Mucosa of gallbladder (tissue), 1 donor: ENCODE results near the gene AZGP1. TPM values are rescaled to one million over a fixed set of nuclear protein-coding genes. Genes with fewer than 3 reads are reported as not detected.
"Not testable (repeated sequence)": the region's sequence is repeated elsewhere in the genome, so short reads cannot be mapped to it uniquely, and the experiment has no call there.

Experiments
- DNase-seq: peaks from one replicate; pipeline ENCODE4 v3.0.0-alpha.2; 2020; ENCODE audit warnings: low spot score
- total RNA-seq: library from RNA; stranded (reverse); gene quantifications from one replicate; pipeline ENCODE4 v1.2.1, GENCODE V29; 2021
- donor health status: DM: no; HTN: no; CAD: no.

AZGP1 gene
- total RNA-seq: 104 TPM

DNA sequence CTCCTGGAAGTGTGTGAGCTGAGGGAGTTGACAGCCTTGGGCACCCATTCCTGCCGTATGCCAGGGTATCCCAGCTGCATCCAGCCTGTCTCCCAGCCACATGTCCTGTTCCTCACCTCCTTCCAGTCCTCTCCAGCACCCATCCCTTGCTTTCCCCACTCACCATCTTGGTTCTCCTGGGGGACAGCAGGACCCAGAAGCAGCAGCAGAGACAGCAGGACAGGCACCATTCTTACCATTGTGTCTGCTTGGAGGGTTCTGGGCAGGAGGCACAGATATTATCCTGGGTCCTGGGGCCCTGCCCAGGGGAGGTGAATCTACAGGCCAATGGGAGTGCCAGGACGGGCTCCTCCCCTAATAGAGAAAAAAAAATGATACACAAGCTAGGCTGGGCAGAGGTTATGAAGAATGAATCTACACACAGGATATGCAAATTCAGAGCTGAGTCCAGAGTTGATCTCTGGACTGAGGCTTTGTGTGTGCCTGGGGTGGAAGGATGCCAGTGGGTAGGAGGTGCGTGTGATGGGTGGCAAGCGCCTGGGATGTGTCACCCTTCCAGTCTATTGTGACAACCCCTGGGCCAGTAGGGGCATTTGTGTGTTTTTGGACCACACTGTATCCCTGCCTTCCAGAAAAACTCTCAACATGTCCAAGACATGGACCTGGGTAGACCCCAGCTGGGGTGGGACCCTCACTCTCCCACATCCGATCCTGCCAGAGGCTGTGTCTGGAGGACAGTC, at the start of gene AZGP1:
Gene AZGP1, minus strand, starts transcription at position 250 of the 740 bp plus-strand sequence. Its CDS starts 11 bp downstream, at position 239.
- DNase-seq: peak; percentile 78

DNA sequence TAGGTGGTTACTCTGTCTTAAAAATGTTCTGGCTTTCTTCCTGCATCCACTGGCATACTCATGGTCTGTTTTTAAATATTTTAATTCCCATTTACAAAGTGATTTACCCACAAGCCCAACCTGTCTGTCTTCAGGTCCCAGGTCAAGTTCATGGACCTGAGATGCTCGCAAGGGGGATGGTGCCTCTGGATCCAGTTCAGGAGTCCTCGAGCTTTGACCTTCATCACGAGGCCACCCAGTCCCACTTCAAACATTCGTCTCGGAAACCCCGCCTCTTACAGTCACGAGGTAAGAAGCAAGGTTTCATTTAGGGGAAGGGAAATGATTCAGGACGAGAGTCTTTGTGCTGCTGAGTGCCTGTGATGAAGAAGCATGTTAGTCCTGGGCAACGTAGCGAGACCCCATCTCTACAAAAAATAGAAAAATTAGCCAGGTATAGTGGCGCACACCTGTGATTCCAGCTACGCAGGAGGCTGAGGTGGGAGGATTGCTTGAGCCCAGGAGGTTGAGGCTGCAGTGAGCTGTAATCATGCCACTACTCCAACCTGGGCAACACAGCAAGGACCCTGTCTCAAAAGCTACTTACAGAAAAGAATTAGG, 48.3 kb upstream of the AZGP1 start:
- DNase-seq: no peak

DNA sequence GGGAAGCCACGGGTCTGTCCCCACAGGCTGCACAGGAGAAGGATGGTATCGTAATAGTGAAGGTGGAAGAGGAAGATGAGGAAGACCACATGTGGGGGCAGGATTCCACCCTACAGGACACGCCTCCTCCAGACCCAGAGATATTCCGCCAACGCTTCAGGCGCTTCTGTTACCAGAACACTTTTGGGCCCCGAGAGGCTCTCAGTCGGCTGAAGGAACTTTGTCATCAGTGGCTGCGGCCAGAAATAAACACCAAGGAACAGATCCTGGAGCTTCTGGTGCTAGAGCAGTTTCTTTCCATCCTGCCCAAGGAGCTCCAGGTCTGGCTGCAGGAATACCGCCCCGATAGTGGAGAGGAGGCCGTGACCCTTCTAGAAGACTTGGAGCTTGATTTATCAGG, 47.7 kb upstream of the AZGP1 start:
- DNase-seq: no peak

DNA sequence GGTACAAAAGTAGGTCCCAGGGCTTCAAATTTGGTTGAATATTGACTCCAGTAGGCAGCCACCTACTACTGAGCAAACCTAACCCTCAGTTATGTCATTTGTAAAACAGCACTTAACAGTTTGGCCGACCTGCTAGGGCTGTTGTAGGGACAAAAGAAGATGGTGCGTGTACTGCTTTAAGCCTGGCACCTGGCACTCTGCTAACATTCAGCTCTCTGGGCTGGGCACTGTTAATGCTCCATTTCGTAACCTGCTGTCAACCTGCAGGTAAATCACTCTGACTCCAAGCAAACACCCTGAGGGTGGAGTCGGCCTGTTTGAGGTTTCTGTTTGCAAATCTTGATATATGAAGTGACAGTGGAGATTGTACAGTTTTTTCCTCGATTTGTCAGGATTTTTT, 46.8 kb upstream of the AZGP1 start:
- peak; percentile 53 for DNase-seq

DNA sequence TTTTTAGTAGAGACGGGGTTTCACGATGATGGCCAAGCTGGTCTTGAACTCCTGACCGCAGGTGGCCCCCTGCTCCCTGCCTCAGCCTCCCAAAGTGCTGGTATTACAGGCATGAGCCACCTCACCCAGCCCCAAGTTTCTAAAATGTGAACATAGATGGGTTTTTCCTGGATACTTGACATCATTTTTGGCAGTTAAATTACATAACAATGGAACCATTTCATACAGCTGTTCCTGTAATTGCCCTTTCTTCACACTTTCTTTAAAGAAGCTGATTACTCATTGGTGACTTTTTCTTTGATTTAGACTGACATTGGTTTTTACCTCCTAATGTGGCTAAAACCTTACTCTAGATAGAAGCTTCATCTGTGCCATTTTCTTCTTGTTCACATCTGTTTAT, 45.5 kb upstream of the AZGP1 start:
- DNase-seq: no peak

DNA sequence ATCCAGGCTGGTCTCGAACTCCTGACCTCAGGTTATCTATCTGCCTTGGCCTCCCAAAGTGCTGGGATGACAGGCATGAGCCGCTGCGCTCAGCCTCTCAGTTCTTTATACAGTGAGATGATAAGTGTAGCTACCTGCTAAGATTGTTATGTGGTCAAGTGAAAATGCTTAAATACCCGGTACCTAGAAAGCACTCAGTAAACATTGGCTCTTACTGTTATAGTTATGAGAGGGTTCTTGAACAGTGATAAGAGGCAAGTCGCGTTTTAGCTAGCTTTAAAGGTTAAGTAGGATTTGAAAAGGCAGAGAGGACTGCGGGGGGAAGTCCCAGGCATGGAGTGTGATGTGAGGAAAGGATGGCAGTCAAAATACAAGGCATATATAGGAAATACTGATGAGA, 44.1 kb upstream of the AZGP1 start:
- DNase-seq: no peak

DNA sequence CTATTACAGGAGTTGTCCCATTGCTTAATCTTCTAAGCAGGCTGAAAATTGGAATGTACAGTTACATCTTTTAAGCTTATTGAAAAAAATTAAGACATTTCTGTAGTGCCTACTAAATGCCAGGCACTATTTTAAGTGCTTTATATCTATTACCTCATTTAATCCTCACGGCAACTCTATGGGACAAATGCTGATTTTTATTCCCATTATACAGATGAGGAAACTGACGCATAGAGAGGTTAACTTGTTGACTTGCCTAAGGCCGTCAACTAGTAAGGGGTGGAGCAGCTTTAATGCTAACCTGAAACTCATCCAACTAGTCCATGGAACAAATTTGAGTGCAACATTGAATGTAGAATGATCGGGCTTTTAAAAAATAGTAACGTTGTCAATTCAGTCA, 42.0 kb upstream of the AZGP1 start:
- no peak for DNase-seq

DNA sequence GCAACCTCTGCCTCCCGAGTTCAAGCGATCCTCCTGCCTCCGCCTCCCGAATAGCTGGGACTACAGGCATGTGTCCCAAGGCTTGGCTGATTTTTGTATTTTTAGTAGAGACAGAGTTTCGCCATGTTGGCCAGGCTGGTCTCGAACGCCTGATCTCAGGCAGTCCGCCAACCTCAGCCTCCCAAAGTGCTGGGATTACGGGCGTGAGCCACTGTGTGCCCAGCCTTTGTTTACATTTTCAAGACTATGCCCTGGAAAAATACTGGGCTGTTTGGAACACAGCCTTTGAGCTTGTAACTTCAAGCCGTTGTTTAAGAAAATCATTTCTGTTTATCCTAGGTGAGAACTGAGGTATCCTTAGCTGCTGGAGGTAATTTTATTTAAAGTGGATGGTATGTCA, 41.5 kb upstream of the AZGP1 start:
- DNase-seq: peak; percentile 52

DNA sequence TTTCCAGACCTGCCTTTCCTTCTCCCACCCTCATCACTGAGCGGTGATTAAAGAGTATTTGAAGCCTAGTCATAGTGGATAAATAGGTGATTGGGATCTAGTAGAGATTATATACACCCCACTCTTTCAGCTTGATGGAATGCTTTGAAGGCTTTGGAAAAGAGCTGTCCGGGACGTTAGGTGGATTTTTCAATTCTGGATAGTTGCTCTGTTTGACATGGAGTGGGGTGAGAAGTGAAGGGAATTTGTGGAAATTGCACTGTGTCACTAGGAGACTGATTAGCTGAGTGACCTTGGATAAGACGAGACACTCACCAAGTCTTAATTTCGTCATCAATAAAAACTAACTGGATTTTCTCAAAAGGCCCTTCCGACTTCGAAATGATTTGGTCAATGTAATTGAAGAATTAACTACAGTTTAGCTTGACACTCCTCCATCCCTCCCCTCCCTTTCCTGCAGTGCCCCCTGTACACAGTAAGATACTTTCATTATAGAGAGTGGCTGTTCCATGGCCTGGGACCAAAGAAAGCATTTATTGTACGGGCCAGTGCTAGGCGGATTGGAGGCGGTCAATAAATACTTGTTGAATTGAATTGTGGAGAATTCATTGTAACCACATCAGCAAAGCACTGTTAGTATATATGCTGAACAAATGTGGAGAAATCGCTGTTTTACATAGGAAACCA, 40.5 kb upstream of the AZGP1 start:
- DNase-seq: peak; percentile 53

DNA sequence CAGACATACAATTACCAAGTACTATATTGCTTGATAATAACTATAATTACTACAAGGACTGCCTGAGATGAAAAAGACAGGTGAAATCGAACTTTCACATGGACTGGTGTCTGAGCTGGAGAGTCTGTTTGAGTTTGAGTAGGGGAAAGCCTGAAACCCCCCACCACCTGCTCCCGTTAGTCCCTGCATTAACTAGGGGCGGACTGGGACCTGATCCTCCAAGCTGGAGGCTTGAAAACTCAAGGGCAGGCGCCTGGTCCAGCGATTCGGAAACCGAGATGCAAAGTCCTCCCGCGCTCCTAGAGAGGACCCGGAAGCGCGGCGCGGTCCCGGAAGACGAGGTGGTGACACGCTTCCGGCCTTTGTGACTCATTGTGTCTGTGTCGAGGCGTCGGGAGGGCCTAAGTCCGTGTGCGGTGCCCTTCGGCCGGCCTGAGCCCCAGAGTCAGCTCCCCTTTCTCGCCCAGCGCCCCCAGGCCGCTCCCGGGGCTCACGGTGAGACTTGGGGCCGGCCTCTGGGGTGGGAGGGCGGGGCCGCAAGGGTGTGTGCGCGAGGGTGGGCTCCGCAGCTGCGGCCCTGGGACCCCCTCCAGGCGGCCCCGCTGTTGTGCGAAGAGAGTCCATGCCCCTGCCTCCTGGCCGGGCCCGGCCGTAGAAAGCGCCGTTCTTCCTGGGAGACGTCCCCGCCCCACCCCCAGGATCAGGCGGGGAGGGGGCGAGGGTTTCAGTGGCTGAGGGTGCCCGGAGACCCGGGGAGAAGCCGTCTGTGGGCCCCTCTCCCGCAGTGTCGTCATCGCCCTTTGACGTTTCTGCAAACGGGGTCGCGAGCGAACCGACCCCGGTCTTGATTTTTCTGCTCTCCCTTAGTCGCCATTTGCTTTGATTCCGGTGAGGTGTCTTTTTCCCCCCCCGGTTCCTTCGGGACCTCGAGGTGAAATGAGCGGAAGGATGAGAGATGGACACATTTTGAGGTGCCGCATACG, 39.7 kb upstream of the AZGP1 start, which contains the start of gene ZKSCAN1:
Gene ZKSCAN1, plus strand, starts transcription at position 365 of the 983 bp plus-strand sequence. CDS start 7,911 bp downstream, outside the sequence.
- DNase-seq: peak; percentile 88

DNA sequence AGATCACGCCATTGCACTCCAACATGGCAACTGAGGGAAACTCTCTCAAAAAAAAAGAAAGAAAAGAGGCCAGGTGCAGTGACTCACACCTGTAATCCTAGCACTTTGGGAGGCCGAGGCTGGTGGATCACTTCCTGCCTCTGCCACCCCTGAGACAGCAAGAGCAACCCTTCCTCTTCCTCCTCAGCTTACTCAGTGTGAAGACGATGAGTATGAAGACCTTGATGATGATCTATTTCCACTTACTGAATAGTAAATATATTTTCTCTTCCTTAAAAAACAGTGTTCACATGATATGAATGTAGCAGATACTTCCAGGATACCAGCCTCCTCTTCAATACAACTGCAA, 37.5 kb upstream of the AZGP1 start:
- DNase-seq: no peak

DNA sequence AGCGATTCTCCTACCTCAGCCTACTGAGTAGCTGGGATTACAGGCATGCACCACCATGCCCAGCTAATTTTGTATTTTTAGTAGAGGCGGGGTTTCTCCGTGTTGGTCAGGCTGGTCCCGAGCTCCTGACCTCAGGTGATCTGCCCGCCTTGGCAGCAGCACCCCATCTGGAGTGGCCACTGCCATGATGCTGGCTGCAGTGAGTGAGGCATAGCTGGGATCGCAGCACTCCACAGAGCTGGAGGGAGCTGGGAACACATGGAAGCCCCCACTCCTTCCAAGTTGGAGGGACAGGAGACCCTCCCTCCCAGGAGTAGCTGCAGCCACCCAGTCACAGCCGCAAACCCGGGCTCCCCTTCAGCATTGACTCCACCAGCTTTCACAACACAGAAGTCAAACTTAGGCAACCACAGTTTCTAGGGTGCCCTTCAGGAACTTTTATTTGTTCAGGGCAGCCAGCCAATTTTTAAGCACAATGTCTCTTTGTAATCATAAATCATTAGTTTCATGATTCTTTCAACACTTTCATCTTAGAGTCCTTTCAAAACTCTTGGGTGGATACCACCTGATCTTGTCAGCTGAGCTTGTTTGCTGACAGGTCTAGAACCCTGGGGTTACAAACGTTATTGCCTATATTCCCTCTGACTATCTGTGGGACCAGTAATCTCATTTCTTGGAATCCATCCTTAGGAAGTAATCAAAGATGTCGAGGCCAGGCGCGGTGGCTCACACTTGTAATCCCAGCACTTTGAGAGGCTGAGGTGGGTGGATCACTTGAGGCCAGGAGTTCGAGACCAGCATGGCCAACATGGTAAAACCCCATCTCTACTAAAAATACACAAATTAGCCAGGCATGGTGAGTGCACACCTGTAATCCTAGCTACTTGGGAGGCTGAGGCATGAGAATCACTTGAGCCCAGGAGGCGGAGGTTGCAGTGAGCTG, 36.8 kb upstream of the AZGP1 start:
- DNase-seq: peak; percentile 79

DNA sequence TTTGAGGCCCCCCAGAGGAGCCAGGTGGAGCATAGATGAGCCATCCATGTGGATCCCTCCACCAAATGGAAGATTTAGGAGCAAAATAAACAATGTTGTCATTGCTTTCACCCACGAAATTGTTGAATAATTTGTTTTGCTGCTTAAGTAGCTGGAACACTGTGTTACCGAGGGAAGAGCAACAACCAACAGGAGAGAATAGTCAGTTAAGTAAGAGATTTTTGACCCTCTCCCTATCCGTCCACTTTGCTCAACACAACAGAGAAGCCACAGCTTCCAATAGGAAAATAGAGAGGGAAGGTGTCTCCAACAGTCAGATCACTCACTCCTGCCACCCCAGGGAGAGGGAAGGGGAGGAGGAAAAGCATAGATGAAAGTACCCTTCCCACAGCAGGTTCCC, 35.7 kb upstream of the AZGP1 start:
- no peak for DNase-seq

DNA sequence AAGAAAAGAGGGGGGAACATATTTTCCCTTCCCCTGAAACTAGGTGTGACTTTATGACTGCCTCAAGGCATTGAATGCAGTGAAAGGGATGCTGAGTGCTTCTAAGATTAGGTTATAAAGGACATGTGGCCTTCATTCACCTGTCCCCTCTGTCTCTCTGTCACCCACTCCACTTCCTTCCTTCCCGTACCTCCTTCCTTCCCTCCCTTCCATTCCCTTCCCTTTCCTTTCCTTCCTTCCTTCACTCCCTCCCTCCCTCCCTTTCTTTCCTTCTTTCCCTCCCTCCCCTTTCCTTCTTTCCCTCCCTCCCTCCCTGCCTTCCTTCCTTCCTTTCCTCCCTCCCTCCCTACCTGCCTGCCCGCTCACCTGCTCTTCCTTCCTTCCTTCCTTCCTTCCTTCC, 35.1 kb upstream of the AZGP1 start:
- DNase-seq: no peak

DNA sequence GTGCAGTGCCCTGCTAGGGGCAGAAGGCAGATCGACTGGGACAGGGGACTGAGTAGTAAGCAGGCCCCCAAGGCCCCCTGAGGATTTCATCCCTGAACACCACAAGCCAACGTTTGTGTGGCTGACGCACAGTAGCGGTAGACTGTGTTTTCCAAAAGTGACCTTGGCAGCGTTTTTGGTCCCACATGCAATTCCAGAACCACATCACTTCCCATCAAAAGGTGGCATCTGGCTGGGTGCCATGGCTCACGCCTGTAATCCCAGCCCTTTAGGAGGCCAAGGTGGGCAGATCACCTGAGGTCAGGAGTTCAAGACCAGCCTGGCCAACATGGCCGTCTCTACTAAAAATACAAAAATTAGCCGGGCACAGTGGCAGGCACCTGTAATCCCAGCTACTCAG, 34.1 kb upstream of the AZGP1 start:
- DNase-seq: not testable (repeated sequence)

DNA sequence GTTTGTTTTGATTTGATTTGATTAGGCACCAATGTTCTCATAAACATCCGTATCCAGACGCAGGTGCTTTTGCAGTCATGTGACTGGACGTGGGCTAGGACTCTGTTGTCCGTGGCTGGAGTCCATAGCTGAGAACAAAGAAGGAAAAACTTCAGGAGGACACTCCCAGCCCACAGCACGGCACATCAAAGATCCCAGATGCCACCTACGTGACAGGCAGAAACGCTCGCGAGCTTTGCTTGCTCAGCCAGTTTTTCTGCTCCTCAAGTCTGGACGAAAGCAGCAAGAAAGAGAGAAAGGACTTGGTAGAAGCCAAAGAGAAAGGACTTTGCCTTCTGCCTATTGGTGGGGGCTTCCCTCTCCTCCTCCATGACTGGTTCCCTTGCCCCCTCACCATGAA, 32.7 kb upstream of the AZGP1 start:
- DNase-seq: peak; percentile 89

DNA sequence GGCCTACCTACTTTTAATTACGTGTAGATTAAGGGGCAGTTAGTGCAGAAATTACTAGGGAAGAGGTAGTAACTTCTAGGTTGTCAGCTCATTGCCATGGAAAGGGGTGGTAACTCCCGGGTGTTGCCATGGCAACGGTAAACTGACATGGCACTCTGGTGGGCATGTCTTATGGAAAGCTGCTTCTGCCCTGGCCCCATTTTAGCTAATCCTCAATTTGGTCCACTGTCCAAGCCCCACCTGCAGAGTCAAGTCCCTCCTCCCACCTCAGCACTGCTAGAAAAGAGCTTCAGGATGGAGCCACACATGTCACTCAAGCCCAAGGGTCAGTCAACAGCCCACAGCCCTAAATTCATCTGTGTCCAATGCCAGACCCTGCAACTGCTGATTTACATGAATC, 32.1 kb upstream of the AZGP1 start:
- no peak for DNase-seq

DNA sequence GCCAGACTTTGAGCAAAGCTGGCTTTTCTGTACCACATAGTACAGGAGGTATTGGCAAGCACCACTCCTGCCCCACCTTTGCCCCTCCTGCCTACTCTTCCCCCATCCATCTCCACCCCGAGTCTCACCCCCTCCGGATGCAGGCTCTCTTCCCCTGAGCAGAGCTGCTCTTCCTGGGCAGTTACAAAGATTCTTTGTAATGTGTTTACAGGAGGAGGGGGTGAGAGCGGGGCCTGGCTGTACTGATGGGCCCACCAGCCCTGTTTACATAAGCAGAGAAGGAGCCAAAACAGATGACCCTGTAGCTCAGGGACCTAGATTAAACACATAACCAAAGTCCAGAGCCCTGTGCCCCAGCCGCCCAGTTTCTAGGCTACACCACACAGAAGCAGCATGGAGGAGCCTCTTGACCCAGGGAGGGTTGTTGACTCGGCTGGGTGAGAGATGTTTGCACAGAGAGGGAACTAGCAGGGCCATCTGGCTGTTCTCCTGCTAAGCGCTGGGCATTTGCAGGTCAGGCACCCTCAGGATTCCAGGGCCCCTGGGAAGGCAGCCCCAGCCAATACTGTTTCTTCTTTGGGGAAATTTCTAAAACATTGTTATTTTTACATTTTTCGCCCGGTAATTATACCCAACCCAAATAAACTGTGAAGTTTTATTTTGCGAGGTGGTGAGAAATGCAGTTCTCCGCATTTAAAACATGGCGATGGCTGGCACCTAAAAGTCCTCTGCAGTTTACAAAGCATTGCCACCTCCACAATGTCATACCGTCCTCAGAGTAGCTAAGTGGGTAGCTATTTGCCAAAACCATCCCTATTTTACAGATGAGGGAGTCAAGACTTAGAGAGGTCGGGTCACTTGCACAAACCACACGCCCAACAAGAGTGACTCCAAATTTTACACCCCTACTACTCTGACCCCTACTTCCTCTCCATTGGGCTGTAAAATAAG, 28.2 kb upstream of the AZGP1 start:
- peak; percentile 89 for DNase-seq

DNA sequence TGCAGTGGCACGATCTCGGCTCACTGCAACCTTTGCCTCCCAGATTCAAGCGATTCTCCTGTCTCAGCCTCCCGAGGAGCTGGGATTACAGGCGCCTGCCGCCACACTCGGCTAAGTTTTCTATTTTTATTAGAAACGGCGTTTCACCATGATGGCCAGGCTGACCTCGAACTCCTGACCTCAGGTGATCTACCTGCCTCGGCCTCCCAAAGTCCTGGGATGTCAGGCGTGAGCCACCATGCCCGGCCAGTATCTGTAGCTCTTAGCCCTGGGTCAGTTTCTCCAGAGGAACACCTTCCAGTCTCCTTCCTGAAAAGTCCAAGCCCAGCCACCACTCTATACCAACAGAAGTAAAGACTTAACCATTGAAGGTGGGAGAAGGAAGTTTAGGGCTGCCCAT, 24.4 kb upstream of the AZGP1 start:
- no peak for DNase-seq
